Fibroblast of lung (primary cell): ENCODE results near the gene SH2D2A.

Source experiments
- EZH2 ChIP-seq: IDR thresholded peaks from 2 replicates; pipeline ENCODE4 v1.5.1; 2012; ENCODE audit warnings: low read length, control low read depth, mild to moderate bottlenecking; ENCODE audit errors: missing control alignments
- TF ChIP-seq, protein P1 (sequence below), 2 donors: IDR thresholded peaks in 1 of 2; conservative IDR thresholded peaks in 1 of 2; 1 replicate in 1 of 2; 2 replicates in 1 of 2; pipeline ENCODE4 v1.5.1; 2011 to 2012; ENCODE audit warnings: low read length in 2 of 2, control low read depth in 1 of 2, inconsistent platforms in 1 of 2, low read depth in 1 of 2, mild to moderate bottlenecking in 1 of 2

DNA sequence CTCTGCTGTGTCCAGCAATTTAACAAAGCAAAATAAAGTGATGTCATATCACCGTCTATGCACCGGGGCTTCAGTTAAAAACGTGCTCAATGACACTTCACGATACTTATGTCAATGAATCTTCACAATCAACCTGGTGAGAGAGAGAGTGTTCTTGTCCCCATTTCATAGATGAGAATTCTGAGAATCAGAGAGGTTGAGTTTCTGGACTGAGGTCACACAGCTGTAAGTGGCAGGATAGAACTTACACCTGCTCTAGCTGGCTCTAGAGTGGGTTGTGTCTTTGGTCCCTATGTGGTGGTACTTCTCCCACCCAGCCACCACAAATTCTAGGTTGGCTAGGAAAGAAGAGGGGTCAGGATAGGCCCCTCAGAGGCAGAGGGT, 49.2 kb upstream of the SH2D2A start:
- TF ChIP-seq, protein P1, sequence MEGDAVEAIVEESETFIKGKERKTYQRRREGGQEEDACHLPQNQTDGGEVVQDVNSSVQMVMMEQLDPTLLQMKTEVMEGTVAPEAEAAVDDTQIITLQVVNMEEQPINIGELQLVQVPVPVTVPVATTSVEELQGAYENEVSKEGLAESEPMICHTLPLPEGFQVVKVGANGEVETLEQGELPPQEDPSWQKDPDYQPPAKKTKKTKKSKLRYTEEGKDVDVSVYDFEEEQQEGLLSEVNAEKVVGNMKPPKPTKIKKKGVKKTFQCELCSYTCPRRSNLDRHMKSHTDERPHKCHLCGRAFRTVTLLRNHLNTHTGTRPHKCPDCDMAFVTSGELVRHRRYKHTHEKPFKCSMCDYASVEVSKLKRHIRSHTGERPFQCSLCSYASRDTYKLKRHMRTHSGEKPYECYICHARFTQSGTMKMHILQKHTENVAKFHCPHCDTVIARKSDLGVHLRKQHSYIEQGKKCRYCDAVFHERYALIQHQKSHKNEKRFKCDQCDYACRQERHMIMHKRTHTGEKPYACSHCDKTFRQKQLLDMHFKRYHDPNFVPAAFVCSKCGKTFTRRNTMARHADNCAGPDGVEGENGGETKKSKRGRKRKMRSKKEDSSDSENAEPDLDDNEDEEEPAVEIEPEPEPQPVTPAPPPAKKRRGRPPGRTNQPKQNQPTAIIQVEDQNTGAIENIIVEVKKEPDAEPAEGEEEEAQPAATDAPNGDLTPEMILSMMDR (conservative IDR thresholded peaks at IDR 0.05 in 1 of 2, IDR thresholded peaks at IDR 0.05 in 1 of 2; ENCODE audit: low read depth in 1 of 2, low read length in 2 of 2) = no peak
- TF ChIP-seq EZH2 = no peak
